ENCODE results near the gene PAX2. TPM values are rescaled to one million over a fixed set of nuclear protein-coding genes. Genes with fewer than 3 reads are reported as not detected.
"Not testable (repeated sequence)": the region's sequence is repeated elsewhere in the genome, so short reads cannot be mapped to it uniquely, and the experiment has no call there.

The PAX2 gene
- not detected for total RNA-seq

DNA sequence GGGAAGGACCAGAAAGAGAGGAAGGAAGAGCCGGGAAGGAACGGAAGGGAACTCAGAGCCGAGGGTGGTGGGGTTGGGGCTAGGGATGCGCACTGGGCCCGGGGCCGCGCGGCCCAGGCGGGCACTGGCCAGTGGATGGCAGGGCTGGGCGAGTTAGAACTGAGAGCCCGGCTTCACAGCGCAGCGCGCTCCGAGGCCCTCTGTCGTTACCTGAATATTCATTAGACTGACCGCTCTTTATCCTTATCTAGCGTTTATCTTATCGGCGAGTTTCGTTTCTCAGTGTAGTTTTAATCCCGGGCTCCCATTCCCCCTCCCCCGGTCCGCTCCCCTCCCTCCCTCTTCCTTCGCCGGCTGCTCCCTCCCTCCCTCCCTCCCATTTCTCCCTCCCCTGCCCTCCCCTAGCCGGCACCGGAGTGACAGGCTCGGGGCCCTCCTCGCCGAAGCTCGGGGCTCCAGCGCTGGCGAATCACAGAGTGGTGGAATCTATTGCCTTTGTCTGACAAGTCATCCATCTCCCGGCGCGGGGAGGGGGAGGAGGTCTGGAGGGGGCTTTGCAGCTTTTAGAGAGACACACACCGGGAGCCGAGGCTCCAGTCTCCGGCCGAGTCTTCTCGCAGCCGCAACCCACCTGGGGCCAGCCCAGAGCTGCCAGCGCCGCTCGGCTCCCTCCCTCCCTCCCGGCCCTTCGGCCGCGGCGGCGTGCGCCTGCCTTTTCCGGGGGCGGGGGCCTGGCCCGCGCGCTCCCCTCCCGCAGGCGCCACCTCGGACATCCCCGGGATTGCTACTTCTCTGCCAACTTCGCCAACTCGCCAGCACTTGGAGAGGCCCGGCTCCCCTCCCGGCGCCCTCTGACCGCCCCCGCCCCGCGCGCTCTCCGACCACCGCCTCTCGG is at the start of gene PAX2:
Gene PAX2, plus strand, starts transcription at position 596 of the 895 bp plus-strand sequence. CDS start 679 bp downstream, outside the sequence.
- peaks cover 84% of the 10 kb centered on the region for H3K27me3 Mint-ChIP-seq (ENCODE audit: low read depth)
- no peaks in the 10 kb centered on the region for H3K9me3 Mint-ChIP-seq
- peak; percentile 33 for DNase-seq
- H3K4me1 Mint-ChIP-seq (ENCODE audit: low read depth) = peaks cover 48% of the 10 kb centered on the region
- peak within 1 kb of the TSS; percentile 0 for H3K4me3 Mint-ChIP-seq
- no peak within 1 kb of the TSS for H3K27ac Mint-ChIP-seq
- CTCF ChIA-PET = interaction anchor here (1.0 to 4.8 kb wide), 4 partner anchors 19 to 182 kb away, joined by 3 to 46 read pairs (median 32); no protein-coding TSS in a partner anchor
- no peaks in the 10 kb centered on the region for H3K36me3 Mint-ChIP-seq (ENCODE audit: low read depth)
- intact Hi-C loops (cut with micrococcal nuclease) = loop anchor here (2.0 to 10.0 kb wide), 7 partner anchors 33 to 480 kb away; partner anchors contain the start of genes LBX1 and TLX1

GRCh38 chr10:100696477-100696901 is 48.9 kb upstream of the PAX2 start:
- intact Hi-C loops (cut with micrococcal nuclease) = loop anchor here (2.0 kb wide), 1 partner anchor 32 kb away; no protein-coding TSS in a partner anchor
- Mint-ChIP-seq H3K4me1 (ENCODE audit: low read depth) (peaks cover 11% of the 10 kb centered on the region), H3K27me3 (ENCODE audit: low read depth) (peaks cover 19% of the 10 kb centered on the region), H3K4me3 (no peak overlapping the region), H3K27ac (peak overlapping the region; percentile 36), H3K36me3 (ENCODE audit: low read depth) (no peaks in the 10 kb centered on the region), H3K9me3 (no peaks in the 10 kb centered on the region)
- CTCF ChIA-PET = no interaction called here
- DNase-seq = peak; percentile 40

DNA sequence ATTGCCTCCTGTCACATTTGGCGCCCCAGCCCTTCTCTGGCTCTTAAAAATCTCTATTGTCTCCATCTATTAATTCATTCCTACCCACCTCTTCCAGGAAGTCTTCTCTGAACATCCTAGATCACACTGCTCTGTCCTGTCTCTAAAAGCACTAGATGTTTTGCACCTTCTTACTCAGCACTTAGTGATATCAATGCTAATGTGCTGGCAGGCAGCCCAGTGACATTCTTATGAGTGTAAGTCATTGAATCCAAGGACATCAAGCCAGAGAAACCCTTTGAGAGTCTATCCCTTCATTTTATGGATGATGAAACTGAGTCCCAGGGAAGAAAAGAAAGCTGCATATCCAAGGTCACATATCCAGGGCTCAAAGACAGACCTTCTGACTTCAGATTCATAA is 48.3 kb upstream of the PAX2 start:
- intact Hi-C loops (cut with micrococcal nuclease) = loop anchor here (2.0 kb wide), 1 partner anchor 32 kb away; no protein-coding TSS in a partner anchor
- DNase-seq = peak; percentile 71
- CTCF ChIA-PET = no interaction called here
- Mint-ChIP-seq H3K4me1 (ENCODE audit: low read depth) (peaks cover 11% of the 10 kb centered on the region), H3K4me3 (no peak overlapping the region), H3K9me3 (no peaks in the 10 kb centered on the region), H3K27me3 (ENCODE audit: low read depth) (peaks cover 17% of the 10 kb centered on the region), H3K36me3 (ENCODE audit: low read depth) (no peaks in the 10 kb centered on the region), H3K27ac (peak overlapping the region; percentile 36)

GRCh38 chr10:100697631-100698030 is 47.8 kb upstream of the PAX2 start:
- peaks cover 14% of the 10 kb centered on the region for H3K27me3 Mint-ChIP-seq (ENCODE audit: low read depth)
- peaks cover 11% of the 10 kb centered on the region for H3K4me1 Mint-ChIP-seq (ENCODE audit: low read depth)
- H3K36me3 Mint-ChIP-seq (ENCODE audit: low read depth) = no peaks in the 10 kb centered on the region
- H3K9me3 Mint-ChIP-seq = no peaks in the 10 kb centered on the region
- intact Hi-C loops (cut with micrococcal nuclease) = loop anchor here (2.0 kb wide), 1 partner anchor 31 kb away; no protein-coding TSS in a partner anchor
- DNase-seq = no peak
- no peak overlapping the region for H3K27ac Mint-ChIP-seq
- CTCF ChIA-PET = no interaction called here
- H3K4me3 Mint-ChIP-seq = no peak overlapping the region

- H3K27ac Mint-ChIP-seq; CTCF ChIA-PET; H3K36me3 Mint-ChIP-seq (ENCODE audit: low read depth); H3K4me3 Mint-ChIP-seq; H3K9me3 Mint-ChIP-seq; intact Hi-C loops (cut with micrococcal nuclease); DNase-seq; H3K4me1 Mint-ChIP-seq (ENCODE audit: low read depth): not testable (repeated sequence)
- H3K27me3 Mint-ChIP-seq (ENCODE audit: low read depth) = peaks cover 20% of the 10 kb centered on the region
Measured at GRCh38 chr10:100701704-100702103, 43.7 kb upstream of the PAX2 start.

DNA sequence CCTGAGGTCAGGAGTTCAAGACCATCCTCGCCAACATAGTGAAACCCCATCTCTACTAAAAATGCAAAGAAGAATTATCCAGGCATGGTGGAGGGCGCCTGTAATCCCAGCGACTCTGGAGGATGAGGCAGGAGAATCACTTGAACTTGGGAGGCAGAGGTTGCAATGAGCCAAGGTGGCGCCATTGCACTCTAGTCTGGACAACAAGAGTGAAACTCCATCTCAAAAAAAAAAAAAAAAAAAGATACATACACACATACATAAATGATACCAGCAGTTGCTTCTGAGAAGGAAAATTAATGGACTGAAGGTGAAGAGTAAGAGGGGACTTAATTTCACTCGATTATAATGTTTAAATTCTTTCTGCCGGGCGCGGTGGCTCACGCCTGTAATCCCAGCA is 40.2 kb upstream of the PAX2 start:
- Mint-ChIP-seq H3K27ac (no peak overlapping the region), H3K36me3 (ENCODE audit: low read depth) (no peaks in the 10 kb centered on the region), H3K4me1 (ENCODE audit: low read depth) (no peaks in the 10 kb centered on the region), H3K27me3 (ENCODE audit: low read depth) (peaks cover 29% of the 10 kb centered on the region), H3K9me3 (no peaks in the 10 kb centered on the region), H3K4me3 (no peak overlapping the region)
- DNase-seq = no peak
- intact Hi-C loops (cut with micrococcal nuclease) = no loop called here
- CTCF ChIA-PET = no interaction called here

- CTCF ChIA-PET = interaction anchor here (1.3 kb wide), 1 partner anchor 36 kb away, joined by 3 read pairs; no protein-coding TSS in a partner anchor
- peaks cover 47% of the 10 kb centered on the region for H3K27me3 Mint-ChIP-seq (ENCODE audit: low read depth)
- H3K36me3 Mint-ChIP-seq (ENCODE audit: low read depth) = no peaks in the 10 kb centered on the region
- no peak overlapping the region for H3K4me3 Mint-ChIP-seq
- DNase-seq = no peak
- H3K9me3 Mint-ChIP-seq = no peaks in the 10 kb centered on the region
- peaks cover 2% of the 10 kb centered on the region for H3K4me1 Mint-ChIP-seq (ENCODE audit: low read depth)
- H3K27ac Mint-ChIP-seq = no peak overlapping the region
- intact Hi-C loops (cut with micrococcal nuclease) = no loop called here
Measured at GRCh38 chr10:100707261-100707848, 38.0 kb upstream of the PAX2 start.

DNA sequence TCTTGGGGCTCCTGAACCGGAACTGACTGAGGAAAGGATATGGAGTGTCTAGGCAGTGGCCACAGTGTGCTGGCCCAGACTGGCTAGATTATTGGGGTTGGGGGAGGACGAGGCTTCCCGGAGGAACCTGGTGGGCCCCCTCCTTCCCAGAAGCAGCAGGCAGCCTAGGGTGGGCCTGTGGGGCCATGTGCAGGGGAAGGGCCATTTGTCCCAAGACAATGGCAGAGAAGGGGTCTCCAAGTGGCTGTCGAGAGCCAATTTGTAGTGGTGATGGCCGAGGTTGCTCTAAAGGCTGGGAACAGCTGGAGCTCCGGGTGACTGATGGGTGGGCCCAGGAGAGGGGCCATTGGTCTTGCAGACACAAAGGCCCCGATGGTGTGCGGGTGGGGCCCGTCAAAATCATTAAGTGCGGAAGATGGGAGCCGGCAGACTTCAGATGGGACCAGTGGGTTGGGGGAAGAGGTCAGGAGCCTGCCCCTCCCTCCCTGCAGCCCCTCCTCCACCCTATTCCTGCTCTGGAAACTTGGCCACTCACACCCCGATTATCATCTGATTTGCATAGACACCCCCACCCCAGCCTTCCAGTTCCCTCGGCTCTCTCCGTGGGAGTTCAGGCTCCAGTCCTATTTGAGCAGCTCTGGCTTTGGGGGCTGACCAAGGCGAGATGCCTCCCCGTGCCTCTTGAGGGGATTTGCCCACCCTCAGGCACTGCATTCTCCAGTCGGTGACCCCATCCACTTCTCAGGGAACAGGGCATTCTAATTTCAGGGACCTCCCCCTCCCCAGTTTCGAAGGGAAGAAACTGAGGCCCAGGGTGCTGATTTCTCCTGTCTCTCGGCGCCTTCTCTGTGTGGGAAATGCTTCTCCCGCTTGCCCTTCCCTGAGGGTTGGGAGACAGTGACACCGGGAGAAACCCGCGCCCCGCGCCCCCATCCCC is 36.0 kb upstream of the PAX2 start:
- Mint-ChIP-seq H3K4me1 (ENCODE audit: low read depth) (peaks cover 5% of the 10 kb centered on the region), H3K27me3 (ENCODE audit: low read depth) (peaks cover 57% of the 10 kb centered on the region), H3K36me3 (ENCODE audit: low read depth) (no peaks in the 10 kb centered on the region), H3K4me3 (no peak overlapping the region), H3K27ac (no peak overlapping the region), H3K9me3 (no peaks in the 10 kb centered on the region)
- no peak for DNase-seq
- intact Hi-C loops (cut with micrococcal nuclease) = loop anchor here (5.0 kb wide), 1 partner anchor 38 kb away; the partner anchor contains the start of gene PAX2
- CTCF ChIA-PET = interaction anchor here (1.0 kb wide), 1 partner anchor 34 kb away, joined by 3 read pairs; no protein-coding TSS in a partner anchor

DNA sequence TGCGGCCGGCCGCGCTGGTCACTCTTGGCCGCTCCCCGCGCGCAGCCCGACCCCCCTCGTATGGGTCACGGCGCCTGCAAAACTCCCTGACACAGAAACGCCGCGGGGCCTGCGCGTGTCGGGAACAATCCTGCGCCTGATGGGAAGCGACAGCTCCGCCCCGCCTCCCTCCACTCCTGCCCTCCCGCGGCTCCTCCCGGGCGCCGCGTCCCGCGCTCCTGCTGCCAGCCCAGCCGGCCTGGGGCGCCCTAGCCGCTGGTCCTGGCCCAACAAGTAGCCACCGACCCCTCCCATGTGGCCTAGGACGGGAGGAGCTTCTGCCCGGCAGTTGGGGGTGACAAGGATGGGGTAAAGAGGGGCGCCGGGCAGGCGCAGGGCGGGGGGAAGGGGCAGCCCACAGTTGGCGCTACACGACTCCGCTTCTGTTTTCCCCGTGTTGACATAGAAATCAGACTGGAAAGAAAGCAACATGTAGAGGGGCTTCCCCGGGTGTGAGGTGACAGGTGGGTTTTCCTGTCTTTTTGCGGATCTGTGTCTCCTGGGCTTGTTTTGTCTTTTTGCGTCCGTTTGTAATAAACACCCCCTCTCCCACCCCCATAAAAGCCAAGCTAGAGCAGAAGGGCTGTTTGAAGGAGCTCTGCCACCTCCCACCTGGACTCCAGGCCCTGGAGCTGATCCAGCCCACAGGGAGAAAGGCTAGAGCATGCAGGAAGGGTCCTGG is 35.1 kb upstream of the PAX2 start:
- H3K27me3 Mint-ChIP-seq (ENCODE audit: low read depth) = peaks cover 66% of the 10 kb centered on the region
- no peak overlapping the region for H3K4me3 Mint-ChIP-seq
- no peaks in the 10 kb centered on the region for H3K36me3 Mint-ChIP-seq (ENCODE audit: low read depth)
- CTCF ChIA-PET = interaction anchor here (1.0 kb wide), 1 partner anchor 19 kb away, joined by 4 read pairs; no protein-coding TSS in a partner anchor
- no peak for DNase-seq
- H3K9me3 Mint-ChIP-seq = no peaks in the 10 kb centered on the region
- H3K27ac Mint-ChIP-seq = no peak overlapping the region
- H3K4me1 Mint-ChIP-seq (ENCODE audit: low read depth) = peaks cover 12% of the 10 kb centered on the region
- intact Hi-C loops (cut with micrococcal nuclease) = loop anchor here (5.0 kb wide), 1 partner anchor 37 kb away; the partner anchor contains the start of gene PAX2

GRCh38 chr10:100713049-100713858 is 32.1 kb upstream of the PAX2 start:
- CTCF ChIA-PET = no interaction called here
- H3K9me3 Mint-ChIP-seq = no peaks in the 10 kb centered on the region
- peaks cover 17% of the 10 kb centered on the region for H3K4me1 Mint-ChIP-seq (ENCODE audit: low read depth)
- no peak overlapping the region for H3K27ac Mint-ChIP-seq
- H3K27me3 Mint-ChIP-seq (ENCODE audit: low read depth) = peaks cover 71% of the 10 kb centered on the region
- intact Hi-C loops (cut with micrococcal nuclease) = loop anchor here (5.0 kb wide), 1 partner anchor 34 kb away; the partner anchor contains the start of gene PAX2
- no peak for DNase-seq
- no peaks in the 10 kb centered on the region for H3K36me3 Mint-ChIP-seq (ENCODE audit: low read depth)
- peak overlapping the region; percentile 41 for H3K4me3 Mint-ChIP-seq
